ENCODE data around the gene TRPC3.
"Not testable (repeated sequence)": the region's sequence is repeated elsewhere in the genome, so short reads cannot be mapped to it uniquely, and the experiment has no call there.

TRPC3 gene

GRCh38 chr4:121946644-121947043, 5.2 kb downstream of the TRPC3 start:
- DNase-seq (ENCODE audit: low read depth), result no peak

DNA sequence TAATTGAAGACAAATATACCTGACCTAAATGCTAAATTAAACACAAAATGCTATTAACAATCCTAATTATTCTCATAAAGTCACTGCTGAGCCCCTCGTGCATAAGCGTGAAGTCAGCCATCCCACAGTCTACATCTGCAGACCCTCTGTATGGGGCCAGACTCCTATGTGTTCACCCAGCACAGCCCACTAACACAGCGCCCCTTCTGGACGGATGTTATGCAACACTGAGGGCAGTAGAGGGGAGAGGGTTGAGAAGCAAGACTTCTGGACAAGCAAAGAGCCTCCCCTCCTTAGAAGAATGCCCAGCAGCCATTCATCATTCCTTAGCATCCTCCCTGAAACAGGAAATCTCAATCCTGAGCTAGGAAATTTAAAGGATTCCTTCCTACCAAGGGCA, 7.9 kb downstream of the TRPC3 start:
- DNase-seq (ENCODE audit: low read depth), result peak; percentile 23

DNA sequence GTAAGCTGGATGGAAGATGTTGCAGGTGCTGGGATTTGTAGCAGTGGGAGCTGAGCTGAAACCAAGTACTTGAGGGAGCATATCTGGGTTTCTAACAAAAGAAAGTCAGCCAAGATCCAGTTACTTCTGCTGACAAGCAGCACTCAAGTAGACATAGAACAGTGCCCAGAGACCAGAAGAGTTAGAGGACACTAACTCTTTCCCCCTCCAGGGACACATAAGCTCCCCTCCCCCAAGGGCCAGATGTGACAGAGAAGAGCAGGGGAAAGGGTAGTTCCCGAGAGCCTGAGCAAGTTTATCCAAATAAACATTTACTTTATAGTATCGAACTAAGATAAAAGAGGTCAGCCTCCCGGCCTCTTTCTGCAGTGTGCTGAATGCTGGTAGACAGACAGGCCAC, 12.2 kb downstream of the TRPC3 start:
- no peak for DNase-seq (ENCODE audit: low read depth)

GRCh38 chr4:121938282-121939092, 13.4 kb downstream of the TRPC3 start:
- DNase-seq (ENCODE audit: low read depth), result peak; percentile 17

DNA sequence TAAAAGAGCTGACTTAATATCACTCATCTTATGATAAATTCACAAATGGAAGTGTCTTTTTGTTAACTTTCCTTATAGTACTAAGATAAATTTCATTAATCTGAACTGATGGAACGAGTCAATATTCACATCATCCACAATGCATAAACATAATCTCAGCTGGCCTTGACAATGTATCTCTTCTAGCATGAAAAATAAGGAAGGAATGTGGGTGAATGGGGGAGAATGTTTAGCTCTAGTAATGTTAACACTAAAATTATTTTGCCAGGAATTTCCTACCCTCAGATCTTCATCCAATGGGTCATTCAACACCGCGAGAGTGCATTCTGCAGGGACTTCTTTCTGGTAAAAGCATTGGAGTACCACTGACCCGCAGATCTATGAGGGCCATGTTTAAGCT, 15.8 kb downstream of the TRPC3 start:
- no peak for DNase-seq (ENCODE audit: low read depth)

GRCh38 chr4:121934635-121935034, 17.2 kb downstream of the TRPC3 start:
- DNase-seq (ENCODE audit: low read depth), result no peak

GRCh38 chr4:121932212-121932974, 19.5 kb downstream of the TRPC3 start:
- no peak for DNase-seq (ENCODE audit: low read depth)

DNA sequence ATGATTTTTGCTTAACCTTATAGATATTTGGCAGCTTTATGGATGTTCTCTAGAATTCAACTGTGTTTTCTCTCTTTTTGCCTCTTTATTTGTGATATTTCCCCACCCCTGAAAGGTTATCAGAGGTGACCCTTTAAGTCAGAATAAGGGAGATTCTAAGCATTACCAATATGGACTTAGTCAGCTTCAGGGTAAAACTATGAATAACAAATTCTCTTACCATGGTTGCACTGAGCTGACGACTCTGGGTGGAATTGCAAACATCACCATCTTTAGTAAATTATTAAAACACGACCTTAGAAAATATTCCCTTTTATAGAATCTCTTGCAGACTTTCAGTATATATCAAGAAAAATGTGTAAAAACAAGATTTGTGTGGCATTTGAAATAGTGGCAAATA, 21.6 kb downstream of the TRPC3 start:
- DNase-seq (ENCODE audit: low read depth), result no peak

GRCh38 chr4:121927948-121928347, 23.9 kb downstream of the TRPC3 start:
- peak; percentile 3 for DNase-seq (ENCODE audit: low read depth)

DNA sequence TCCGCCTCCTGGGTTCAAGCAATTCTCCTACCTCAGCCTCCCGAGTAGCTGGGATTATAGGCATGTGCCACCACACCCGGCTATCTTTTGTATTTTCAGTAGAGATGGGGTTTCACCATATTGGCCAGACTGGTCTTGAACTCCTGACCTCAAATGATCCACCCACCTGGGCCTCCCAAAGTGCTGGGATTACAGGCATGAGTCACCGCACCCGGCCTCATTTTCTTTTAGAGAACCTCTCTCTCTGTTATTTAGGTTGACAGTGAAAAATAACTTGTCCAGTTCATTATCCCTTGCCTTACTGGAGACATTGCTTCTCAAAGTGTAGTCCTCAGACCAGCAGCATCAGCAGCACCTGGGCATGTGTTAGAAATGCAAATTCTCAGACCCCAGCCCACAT, 25.4 kb downstream of the TRPC3 start:
- not testable (repeated sequence) for DNase-seq (ENCODE audit: low read depth)

DNA sequence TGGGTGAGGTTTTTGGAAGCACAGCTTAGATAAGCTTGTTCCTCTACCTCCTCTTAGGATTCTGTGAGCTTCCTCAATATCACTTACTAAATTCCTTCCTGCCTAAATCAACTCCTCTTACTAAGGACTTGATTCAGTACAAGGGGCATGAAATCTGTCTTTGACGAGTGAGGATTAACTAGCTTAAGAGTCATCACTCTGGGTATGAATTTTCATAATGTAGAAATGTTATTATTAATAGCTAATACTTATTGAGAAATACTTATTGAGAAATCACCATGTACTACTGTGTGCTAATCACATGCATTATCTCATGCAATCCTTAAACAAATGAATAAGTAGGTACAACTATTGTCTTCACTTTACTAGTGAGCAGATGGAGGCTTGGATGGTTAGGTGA, 28.6 kb downstream of the TRPC3 start:
- DNase-seq (ENCODE audit: low read depth), result no peak

DNA sequence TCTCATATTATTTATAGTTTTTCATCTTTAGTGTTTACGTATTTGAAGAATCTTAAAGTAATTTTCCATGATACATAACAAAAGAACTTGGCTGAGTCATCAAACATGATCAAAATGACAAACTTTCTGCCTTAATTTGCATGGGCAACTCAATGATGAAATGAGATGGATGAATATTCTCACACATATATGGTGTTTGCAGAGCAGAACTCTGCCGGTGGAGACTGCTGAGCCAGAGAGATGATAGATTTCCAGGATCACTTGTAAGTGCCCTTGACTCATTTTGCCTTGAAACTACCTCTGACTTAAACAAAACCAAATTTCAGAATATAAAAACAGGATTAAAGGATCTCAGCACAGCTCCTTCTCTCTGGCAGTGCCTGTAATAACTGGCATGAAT, 38.2 kb downstream of the TRPC3 start:
- peak; percentile 4 for DNase-seq (ENCODE audit: low read depth)

GRCh38 chr4:121908346-121908745, 43.5 kb downstream of the TRPC3 start:
- no peak for DNase-seq (ENCODE audit: low read depth)

DNA sequence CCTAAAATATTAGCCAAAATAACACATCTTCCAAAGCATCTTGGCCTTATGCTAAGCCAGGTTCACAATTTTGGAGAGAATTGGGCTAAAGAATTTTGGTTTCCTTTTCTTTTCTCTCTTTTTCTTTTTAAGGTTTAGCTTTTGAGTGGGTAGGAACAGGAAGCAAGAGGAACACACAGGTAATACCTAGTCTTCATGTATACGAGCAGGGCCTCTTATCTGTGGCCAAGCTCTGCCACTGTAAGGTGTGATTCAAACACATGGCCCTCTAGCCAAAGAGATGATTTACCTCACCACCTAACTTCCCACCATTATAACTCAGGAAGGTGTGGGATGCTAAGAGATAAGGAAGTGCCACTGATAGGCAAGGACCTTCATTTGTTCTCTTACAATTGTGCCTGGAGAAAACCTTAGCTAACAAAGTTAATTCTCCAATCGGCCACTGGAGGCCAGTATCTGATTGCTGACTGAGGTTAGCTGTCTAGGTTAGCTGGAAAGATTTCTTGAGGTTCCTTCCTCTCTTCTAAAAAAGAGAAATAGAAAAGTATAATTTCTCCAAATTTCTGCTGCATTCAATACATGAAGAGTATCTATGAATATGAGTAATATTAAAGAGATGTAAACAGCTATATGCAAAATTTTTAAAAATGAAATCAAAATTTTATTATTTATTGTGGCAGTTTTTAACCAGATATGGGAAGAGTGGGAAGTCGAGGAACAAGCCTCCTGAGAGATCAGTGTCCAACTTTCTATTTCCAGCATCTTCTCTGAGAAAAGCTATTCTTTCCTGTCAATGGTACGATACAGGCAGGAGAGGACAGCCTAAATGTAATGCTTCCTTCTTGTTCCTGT, 51.5 kb downstream of the TRPC3 start:
- peak; percentile 61 for DNase-seq (ENCODE audit: low read depth)

DNA sequence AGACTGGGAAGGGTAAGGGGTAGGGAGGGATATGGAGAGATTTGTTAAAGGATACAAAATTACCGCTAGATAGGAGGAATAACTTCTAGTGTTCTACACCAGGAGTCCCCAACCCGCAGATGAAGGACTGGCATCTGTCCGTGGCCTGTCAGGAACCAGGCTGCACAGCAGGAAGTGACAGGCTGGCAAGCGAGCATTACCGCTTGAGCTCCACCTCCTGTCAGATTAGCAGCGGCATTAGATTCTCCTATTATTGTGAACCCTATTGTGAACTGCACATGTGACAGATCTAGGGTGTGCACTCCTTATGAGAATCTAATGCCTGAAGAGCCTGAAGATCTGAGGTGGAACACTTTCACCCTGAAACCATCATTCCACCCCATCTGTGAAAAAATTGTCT, 53.7 kb downstream of the TRPC3 start:
- DNase-seq (ENCODE audit: low read depth), result no peak

DNA sequence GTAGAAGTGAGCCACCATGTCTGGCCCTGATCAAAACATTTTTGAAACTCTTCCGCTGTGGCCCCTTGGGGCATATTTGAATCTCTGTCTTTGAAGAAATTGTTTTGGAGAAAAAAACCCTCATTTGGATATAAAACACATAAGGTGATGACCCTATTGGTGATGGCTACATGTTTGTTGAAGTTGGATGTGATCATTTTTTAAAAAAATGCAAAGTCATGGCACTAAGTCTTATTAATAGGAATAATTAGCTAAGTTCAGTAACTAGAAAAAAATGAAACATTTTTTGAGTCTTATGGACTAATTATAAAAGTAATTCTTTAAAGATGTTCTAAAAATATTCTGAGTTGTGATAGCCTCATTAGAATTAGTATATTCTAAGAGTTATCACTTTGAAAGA, 63.7 kb downstream of the TRPC3 start:
- DNase-seq (ENCODE audit: low read depth), result no peak

- no peak for DNase-seq (ENCODE audit: low read depth)
These were observed 66.7 kb downstream of the TRPC3 start for GRCh38 chr4:121885115-121885514.

- DNase-seq (ENCODE audit: low read depth), result no peak
These were observed 70.7 kb downstream of the TRPC3 start for GRCh38 chr4:121881158-121881557.

DNA sequence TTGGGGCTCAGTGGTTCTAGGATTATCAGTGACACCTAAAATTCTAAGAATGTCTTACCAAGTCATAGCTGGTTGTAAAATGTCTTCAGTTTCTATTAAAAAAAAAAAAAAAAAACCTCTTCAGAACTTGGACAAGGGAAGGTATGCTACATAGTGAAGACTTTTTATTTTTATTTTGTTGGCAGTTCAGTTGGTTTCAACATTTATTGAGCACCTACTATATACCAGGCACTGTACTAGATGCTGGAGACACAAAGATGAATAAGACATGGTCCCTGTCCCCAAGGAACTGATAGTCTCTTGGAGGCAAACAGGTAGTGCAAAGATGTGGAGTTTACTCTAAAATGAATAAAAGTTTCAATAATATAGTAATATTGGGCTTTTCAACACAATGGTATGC, 72.7 kb downstream of the TRPC3 start:
- DNase-seq (ENCODE audit: low read depth), result no peak

GRCh38 chr4:121877041-121877773, 74.7 kb downstream of the TRPC3 start:
- DNase-seq (ENCODE audit: low read depth), result peak; percentile 6

DNA sequence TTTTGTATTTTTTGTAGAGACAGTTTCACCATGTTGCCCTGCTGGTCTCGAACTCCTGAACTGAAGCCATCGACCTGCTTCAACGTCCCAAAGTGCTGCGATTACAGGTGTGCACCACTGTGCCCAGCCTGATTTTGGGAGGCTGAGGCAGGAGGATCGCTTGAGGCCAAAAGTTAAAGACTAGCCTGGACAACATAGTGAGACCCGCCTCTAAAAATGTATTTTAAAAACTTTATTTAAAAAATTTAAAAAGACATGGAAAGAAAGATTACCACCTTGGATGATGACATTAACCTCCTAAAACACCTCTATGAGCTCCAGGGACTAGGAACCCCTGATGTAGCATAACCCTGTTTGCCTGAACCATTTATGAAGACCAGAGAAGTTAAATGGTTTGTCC, 75.8 kb downstream of the TRPC3 start:
- no peak for DNase-seq (ENCODE audit: low read depth)

DNA sequence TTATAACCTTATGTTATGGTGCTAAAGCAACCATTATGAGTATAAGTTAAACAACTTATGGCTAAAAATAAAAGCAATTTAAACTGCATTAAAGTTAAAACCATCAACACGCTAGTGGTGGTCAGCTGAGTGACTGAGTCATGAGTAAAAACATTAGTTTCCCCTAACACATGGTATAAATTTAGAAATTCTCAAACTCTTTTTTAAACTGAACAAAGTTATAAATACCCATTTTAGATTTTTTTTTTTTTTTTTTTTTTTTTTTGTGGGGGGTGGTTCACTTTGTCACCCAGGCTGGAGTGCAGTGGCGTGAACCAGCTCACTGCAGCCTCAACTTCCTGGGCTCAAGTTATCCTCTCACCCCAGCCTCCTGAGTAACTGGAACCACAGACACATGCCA, 76.2 kb downstream of the TRPC3 start:
- DNase-seq (ENCODE audit: low read depth), result no peak

All from ELR (cell line).